ENCODE results near the gene TAF1L.

The TAF1L gene

DNA sequence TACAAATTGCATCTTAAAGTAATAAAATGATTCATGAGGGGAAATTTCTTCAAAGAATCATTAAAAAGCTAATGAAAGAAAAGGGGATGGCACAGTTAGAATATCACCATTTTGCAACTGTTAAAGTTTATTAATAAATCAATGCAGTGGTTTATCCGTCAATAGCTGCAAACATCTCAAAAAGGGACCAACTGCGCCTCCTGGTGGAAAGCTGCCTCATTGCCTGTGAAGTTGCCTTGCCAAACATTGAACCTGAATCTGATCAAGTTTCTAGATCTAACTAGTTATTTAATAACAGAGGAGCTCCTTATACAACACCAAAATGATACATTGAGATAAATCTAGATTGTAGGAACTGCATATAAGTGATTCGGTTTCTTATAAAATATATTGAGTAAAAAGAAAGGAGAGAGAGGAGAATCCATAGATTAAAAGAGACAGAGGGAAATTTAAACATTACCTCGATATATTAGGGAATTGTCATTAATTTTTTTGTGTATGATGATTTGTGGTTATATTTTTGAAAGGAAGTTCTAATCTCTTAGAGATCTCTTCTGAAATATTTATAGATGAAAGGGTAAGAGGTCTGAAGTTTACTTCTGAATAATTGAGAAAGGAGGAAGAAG lies 55.6 kb downstream of the TAF1L start:
- TF ChIP-seq, protein P1, sequence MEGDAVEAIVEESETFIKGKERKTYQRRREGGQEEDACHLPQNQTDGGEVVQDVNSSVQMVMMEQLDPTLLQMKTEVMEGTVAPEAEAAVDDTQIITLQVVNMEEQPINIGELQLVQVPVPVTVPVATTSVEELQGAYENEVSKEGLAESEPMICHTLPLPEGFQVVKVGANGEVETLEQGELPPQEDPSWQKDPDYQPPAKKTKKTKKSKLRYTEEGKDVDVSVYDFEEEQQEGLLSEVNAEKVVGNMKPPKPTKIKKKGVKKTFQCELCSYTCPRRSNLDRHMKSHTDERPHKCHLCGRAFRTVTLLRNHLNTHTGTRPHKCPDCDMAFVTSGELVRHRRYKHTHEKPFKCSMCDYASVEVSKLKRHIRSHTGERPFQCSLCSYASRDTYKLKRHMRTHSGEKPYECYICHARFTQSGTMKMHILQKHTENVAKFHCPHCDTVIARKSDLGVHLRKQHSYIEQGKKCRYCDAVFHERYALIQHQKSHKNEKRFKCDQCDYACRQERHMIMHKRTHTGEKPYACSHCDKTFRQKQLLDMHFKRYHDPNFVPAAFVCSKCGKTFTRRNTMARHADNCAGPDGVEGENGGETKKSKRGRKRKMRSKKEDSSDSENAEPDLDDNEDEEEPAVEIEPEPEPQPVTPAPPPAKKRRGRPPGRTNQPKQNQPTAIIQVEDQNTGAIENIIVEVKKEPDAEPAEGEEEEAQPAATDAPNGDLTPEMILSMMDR (IDR thresholded peaks at IDR 0.05; ENCODE audit: borderline replicate concordance, insufficient read depth, low read depth, low read length): peak; percentile 79

More for the DNA sequence above, 55.6 kb downstream of the TAF1L start:
- H3K4me3 ChIP-seq (ENCODE audit: low read depth, low read length): no peak overlapping the region
